ENCODE results near the gene RARRES1. TPM values are rescaled to one million over a fixed set of nuclear protein-coding genes. Genes with fewer than 3 reads are reported as not detected.
"Not testable (repeated sequence)": the region's sequence is repeated elsewhere in the genome, so short reads cannot be mapped to it uniquely, and the experiment has no call there.

Gene RARRES1
- total RNA-seq, 3 donors from 2014 or later: 42.7 to 72.0 (median 43.8) TPM

DNA sequence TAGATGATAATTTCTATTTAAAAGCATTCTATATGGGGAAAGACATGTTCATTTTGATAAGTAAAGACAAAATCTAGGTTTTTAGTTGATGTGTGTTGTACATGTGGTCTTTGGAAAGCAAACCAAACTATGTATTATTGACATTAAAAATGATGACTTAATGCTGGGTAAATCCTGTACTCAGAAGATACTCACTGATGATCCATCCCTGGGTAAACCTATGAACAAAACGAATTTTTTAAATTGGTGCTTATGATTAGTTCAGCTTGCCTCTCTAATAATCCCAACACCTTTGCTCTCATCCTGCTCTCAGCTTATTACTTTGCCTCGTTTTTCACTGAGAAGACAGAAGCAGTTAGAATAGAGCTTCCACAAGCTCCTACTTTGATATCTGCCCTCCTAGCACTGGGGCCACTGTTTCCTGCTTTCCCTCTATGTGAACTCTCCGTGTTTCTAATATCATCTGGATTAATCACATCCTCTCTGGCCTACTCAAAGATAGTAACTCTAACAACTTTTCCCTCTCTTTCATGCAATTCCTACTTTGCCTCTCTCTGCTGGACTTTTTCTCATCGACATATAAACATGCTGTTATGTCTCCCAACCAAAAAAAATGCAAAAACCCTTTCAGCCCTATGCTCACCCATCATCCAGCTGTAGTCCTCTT, 29.3 kb downstream of the RARRES1 start:
- intact Hi-C loops (cut with DNase I, micrococcal nuclease): no loop called here
- Histone ChIP-seq H3K4me3 (no peak overlapping the region), H3K36me3 (ENCODE audit: low read depth) (no peaks in the 10 kb centered on the region), H3K4me1 (ENCODE audit: low read depth) (no peaks in the 10 kb centered on the region), H3K9me3 (no peaks in the 10 kb centered on the region)
- no peak for DNase-seq
- no peak for ATAC-seq
- TF ChIP-seq, protein P1, sequence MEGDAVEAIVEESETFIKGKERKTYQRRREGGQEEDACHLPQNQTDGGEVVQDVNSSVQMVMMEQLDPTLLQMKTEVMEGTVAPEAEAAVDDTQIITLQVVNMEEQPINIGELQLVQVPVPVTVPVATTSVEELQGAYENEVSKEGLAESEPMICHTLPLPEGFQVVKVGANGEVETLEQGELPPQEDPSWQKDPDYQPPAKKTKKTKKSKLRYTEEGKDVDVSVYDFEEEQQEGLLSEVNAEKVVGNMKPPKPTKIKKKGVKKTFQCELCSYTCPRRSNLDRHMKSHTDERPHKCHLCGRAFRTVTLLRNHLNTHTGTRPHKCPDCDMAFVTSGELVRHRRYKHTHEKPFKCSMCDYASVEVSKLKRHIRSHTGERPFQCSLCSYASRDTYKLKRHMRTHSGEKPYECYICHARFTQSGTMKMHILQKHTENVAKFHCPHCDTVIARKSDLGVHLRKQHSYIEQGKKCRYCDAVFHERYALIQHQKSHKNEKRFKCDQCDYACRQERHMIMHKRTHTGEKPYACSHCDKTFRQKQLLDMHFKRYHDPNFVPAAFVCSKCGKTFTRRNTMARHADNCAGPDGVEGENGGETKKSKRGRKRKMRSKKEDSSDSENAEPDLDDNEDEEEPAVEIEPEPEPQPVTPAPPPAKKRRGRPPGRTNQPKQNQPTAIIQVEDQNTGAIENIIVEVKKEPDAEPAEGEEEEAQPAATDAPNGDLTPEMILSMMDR (IDR thresholded peaks at IDR 0.05): no peak

DNA sequence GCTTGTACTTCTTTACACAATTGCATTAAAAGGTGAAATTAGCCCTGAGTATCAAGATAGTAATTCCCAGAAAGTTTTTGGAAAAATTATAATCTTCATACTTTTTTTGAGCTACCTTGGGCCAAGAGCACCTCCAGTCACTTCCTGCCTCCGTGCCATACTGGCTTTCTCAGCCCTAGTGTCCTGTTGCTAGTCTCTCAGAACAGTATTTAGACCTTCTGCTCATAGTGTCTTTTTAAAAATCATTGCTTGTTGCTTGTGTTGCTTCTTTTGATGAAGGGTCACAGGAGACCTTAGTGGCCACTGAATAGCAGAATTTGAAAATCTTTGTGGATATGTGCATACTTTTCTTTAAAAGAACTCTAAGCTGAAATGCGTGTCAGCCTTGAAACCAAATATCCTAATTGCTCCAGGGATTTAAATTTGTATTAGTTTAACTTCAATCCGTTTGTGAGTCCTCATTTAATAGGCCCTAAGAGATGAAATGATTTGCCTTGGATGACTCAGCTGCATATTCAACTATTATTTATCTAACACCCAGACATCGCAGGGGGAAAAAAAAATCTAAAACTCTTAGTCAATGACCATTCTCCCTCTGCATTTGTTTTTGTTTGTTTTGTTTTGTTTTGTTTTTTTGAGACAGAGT, 30.7 kb downstream of the RARRES1 start:
- DNase-seq (no peak), ATAC-seq (no peak)
- intact Hi-C loops (cut with DNase I, micrococcal nuclease): no loop called here

DNA sequence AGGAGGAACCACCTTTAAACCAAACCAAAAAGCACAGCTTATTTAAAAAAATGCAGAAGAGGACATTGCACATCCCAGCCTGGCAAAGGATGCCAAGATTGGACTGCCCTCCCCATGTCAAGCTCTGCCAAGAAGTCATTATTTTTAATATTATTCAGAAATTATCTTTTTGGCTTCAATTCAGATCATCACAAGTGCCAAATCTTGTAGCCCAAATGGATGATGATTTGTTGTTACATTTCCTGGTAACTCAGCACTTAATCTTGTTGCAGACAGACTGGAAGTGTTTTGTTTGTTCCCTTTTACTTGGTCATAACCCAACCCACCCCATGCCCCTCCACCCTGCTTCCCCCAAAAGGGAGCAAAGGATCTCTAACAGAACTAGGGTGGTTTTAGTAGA, 31.7 kb downstream of the RARRES1 start:
- no peak for DNase-seq

More for the DNA sequence above, 30.7 kb downstream of the RARRES1 start:
- H3K36me3 ChIP-seq (ENCODE audit: low read depth): no peaks in the 10 kb centered on the region
- H3K9me3 ChIP-seq: no peaks in the 10 kb centered on the region
- no peaks in the 10 kb centered on the region for H3K4me1 ChIP-seq (ENCODE audit: low read depth)
- no peak overlapping the region for H3K4me3 ChIP-seq
- TF ChIP-seq, protein P1 (IDR thresholded peaks at IDR 0.05): no peak

DNA sequence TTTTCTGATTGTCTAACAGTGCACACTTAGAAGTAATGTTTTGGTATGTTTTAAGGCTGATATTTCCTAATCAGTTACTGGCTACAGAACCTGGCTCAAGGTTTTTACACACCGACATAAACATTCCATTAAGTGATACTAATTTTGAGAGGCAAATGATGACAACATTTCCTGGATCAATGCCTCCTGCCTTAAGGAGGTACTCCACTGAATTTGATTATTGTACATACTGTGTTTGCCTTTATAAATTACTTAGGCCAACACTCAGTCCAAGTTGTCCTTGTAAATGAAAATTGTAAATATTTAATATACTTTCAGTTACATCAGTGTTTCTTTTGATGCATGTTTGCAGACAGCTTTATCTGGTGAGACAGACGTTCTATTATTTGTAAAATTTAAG, 35.6 kb downstream of the RARRES1 start:
- TF ChIP-seq, protein P1 (IDR thresholded peaks at IDR 0.05): no peak
- no peaks in the 10 kb centered on the region for H3K9me3 ChIP-seq
- DNase-seq (no peak), ATAC-seq (no peak)
- H3K36me3 ChIP-seq (ENCODE audit: low read depth): no peaks in the 10 kb centered on the region
- intact Hi-C loops (cut with DNase I, micrococcal nuclease): no loop called here
- no peak overlapping the region for H3K4me3 ChIP-seq
- no peaks in the 10 kb centered on the region for H3K4me1 ChIP-seq (ENCODE audit: low read depth)

More for the DNA sequence above, 31.7 kb downstream of the RARRES1 start:
- Histone ChIP-seq H3K36me3 (ENCODE audit: low read depth) (no peaks in the 10 kb centered on the region), H3K4me3 (no peak overlapping the region), H3K9me3 (no peaks in the 10 kb centered on the region), H3K4me1 (ENCODE audit: low read depth) (no peaks in the 10 kb centered on the region)
- no peak for ATAC-seq
- intact Hi-C loops (cut with DNase I, micrococcal nuclease): no loop called here
- TF ChIP-seq, protein P1 (IDR thresholded peaks at IDR 0.05): no peak

DNA sequence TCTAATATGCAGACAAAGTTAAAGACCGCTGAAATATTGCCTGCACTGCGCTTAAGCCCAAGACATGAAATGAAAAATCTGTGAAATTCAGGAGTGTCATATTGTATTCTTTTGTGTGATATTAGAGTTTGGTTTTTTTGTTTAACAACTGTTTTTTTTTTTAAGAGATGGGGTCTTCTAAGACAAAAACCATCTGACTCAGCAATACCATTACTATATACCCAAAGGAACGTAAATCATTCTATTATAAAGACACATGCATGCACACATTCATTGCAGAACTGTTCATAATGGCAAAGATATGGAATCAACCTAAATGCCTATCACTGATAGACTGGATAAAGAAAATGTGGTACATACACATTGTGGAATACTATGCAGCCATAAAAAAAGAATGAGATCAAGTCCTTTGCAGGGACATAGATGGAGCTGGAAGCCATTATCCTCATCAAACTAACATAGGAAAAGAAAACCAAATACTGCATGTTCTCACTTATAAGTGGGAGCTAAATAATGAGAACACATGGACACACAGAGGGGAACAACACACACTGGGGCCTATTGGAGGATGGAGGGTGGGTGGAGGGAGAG, 38.3 kb downstream of the RARRES1 start:
- intact Hi-C loops (cut with DNase I, micrococcal nuclease): not testable (repeated sequence)

DNA sequence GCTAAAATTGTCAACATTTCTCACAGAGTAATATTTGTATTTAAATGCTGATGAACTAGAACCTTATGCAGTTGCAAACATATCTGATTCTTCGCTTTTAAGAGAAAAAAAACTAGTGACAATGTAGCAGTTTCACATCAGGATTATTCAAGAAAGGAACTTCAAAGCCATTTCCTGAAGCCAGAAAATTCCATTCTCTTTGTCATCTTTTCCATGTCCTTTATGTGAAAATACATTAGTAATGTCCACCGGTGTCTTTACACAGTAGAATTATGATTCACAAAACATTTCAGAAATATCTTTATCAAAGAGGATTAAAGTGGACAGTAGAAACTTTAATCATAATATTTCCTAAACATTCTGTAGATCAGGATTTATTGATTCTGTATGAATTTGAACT, 47.1 kb downstream of the RARRES1 start:
- ATAC-seq (no peak), DNase-seq (no peak)
- Histone ChIP-seq H3K4me1 (ENCODE audit: low read depth) (no peaks in the 10 kb centered on the region), H3K9me3 (no peaks in the 10 kb centered on the region), H3K4me3 (no peak overlapping the region), H3K36me3 (ENCODE audit: low read depth) (no peaks in the 10 kb centered on the region)
- intact Hi-C loops (cut with DNase I, micrococcal nuclease): no loop called here
- TF ChIP-seq, protein P1 (IDR thresholded peaks at IDR 0.05): no peak

More for the DNA sequence above, 38.3 kb downstream of the RARRES1 start:
- H3K4me1 ChIP-seq (ENCODE audit: low read depth); ATAC-seq; H3K4me3 ChIP-seq; H3K9me3 ChIP-seq; H3K36me3 ChIP-seq (ENCODE audit: low read depth); DNase-seq: not testable (repeated sequence)
